Ovary (tissue), 3 donors: ENCODE measurements around the gene GALNT17.

ENCODE experiments used
- POLR2A ChIP-seq: fragments of 450-650 bp; IDR thresholded peaks from one replicate; pipeline ENCODE4 v1.6.1; 2017; ENCODE audit warnings: antibody characterized with exemption, mild to moderate bottlenecking, moderate library complexity
- TF ChIP-seq, protein P1 (sequence below), 3 donors: fragments of 450-650 bp in 2 of 3; fragments of 200-600 bp in 1 of 3; IDR thresholded peaks; one replicate each; pipeline versions ENCODE4 v1.5.1 to v1.8.0; 2016 to 2022; ENCODE audit warnings: antibody characterized with exemption in 3 of 3, mild to moderate bottlenecking in 1 of 3
- donor health status: DM: no; HTN: no; CAD: no.

DNA sequence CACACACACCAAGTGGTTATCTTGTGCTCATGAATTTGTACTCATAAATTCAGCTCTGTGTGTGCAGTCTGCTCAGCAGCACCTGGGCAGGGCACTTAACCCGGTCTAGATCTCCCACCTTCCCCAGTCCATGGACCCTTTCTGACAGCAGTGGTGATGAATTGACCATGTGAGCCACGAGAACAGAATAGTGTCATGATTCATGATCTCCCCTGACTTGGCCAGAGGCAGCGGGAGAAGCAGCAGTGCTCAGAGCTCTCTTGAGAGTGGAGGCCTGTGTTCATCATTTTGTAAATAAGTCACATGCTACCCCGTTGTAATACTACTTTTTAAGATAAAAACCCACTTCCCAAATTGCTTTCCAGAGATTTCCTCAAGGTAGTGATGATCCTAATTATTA is 74.2 kb downstream of the GALNT17 start:
- TF ChIP-seq, protein P1, sequence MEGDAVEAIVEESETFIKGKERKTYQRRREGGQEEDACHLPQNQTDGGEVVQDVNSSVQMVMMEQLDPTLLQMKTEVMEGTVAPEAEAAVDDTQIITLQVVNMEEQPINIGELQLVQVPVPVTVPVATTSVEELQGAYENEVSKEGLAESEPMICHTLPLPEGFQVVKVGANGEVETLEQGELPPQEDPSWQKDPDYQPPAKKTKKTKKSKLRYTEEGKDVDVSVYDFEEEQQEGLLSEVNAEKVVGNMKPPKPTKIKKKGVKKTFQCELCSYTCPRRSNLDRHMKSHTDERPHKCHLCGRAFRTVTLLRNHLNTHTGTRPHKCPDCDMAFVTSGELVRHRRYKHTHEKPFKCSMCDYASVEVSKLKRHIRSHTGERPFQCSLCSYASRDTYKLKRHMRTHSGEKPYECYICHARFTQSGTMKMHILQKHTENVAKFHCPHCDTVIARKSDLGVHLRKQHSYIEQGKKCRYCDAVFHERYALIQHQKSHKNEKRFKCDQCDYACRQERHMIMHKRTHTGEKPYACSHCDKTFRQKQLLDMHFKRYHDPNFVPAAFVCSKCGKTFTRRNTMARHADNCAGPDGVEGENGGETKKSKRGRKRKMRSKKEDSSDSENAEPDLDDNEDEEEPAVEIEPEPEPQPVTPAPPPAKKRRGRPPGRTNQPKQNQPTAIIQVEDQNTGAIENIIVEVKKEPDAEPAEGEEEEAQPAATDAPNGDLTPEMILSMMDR (IDR thresholded peaks at IDR 0.05) = no peak
- TF ChIP-seq POLR2A = no peak
